HCT116 (cell line): ENCODE data around the gene CSAD. TPM values are rescaled to one million over a fixed set of nuclear protein-coding genes. Genes with fewer than 3 reads are reported as not detected.
A peak's percentile ranks its signal among the peaks of the same experiment; 100 is the strongest.

ENCODE experiments used
- ATAC-seq: fragments of 200-7000 bp; cut with Tn5 transposase; 2 replicates; pipeline ENCODE4 v1.9.1; 2020; ENCODE audit warnings: mild to moderate bottlenecking, moderate library complexity
- BruUV-seq: library from RNA; stranded (reverse); fragments of 400-500 nt; replicated peaks from 2 replicates; lab custom pipeline; 2021; lab: Mats Ljungman, UMichigan
- CTCF ChIA-PET: fragments of 300-600 bp; sonication (Branson Sonifier 250); formaldehyde crosslinking; loops from one replicate; lab custom pipeline; 2021; ENCODE audit warnings: antibody characterized with exemption; lab: Charles Lee
- POLR2A ChIA-PET: fragments of 300-600, 350-600 bp; sonication (Branson Sonifier 250); formaldehyde crosslinking; loops from one replicate; lab custom pipeline; 2021; ENCODE audit warnings: antibody characterized with exemption; lab: Charles Lee
- RAD21 ChIA-PET, 2 experiments: fragments of 300-600 bp; sonication (Branson Sonifier 250); formaldehyde crosslinking; loops; one replicate each; lab custom pipeline; 2023; ENCODE audit warnings: low total read pairs in 2 of 2; ENCODE audit not compliant: uncharacterized antibody in 2 of 2, unreplicated experiment in 2 of 2, low non-redundant PET in 1 of 2; lab: Charles Lee
- DNase-seq: peaks from one replicate; pipeline ENCODE4 v3.0.0-alpha.2; 2010; ENCODE audit warnings: low read depth, low spot score
- H2AFZ ChIP-seq: fragments of 200-600 bp; shearing (Covaris generic), sonication (generic); 2 replicates; pipeline ENCODE4 v1.6.1; 2017; ENCODE audit warnings: low read depth, mixed run types, mixed read lengths, antibody characterized with exemption, low read length; ENCODE audit not compliant: poor library complexity, severe bottlenecking
- H3K27ac ChIP-seq: 2 replicates; pipeline ENCODE4 v1.5.1; 2012; ENCODE audit warnings: low read depth, low read length
- H3K27me3 ChIP-seq: fragments of 200-600 bp; sonication (generic); 2 replicates; pipeline ENCODE4 v1.6.1; 2016; ENCODE audit warnings: mixed run types, low read length, mixed read lengths; ENCODE audit not compliant: insufficient read depth
- H3K36me3 ChIP-seq, 2 experiments: fragments of 200-500 bp in 1 of 2; fragments of 200-600 bp in 1 of 2; sonication (Bioruptor generic) in 1 of 2; sonication (generic) in 1 of 2; 2 replicates each; pipeline versions ENCODE4 v1.5.1 to v1.6.1; 2014 to 2016; ENCODE audit warnings: low read length in 2 of 2, inconsistent platforms in 1 of 2, mixed read lengths in 1 of 2, mixed run types in 1 of 2; ENCODE audit not compliant: insufficient read depth in 2 of 2, control insufficient read depth in 1 of 2
- H3K4me1 ChIP-seq, 2 experiments: fragments of 200-600 bp in 1 of 2; sonication (generic) in 1 of 2; 2 replicates each; pipeline versions ENCODE4 v1.5.1 to v1.6.1; 2012 to 2017; ENCODE audit warnings: low read length in 2 of 2, inconsistent platforms in 1 of 2, mild to moderate bottlenecking in 1 of 2, mixed read lengths in 1 of 2, mixed run types in 1 of 2, moderate library complexity in 1 of 2; ENCODE audit not compliant: insufficient read depth in 2 of 2, control insufficient read depth in 1 of 2
- H3K4me2 ChIP-seq: fragments of 200-600 bp; sonication (generic); 2 replicates; pipeline ENCODE4 v1.6.1; 2017; ENCODE audit warnings: mixed run types, low read length, mixed read lengths
- H3K4me3 ChIP-seq, 2 experiments: fragments of 200-600 bp in 1 of 2; sonication (generic) in 1 of 2; replicated peaks in 1 of 2; 2 replicates each; pipeline ENCODE4 v1.5.1; 2011 to 2016; ENCODE audit warnings: low read length in 2 of 2, control low read depth in 1 of 2, low read depth in 1 of 2, mild to moderate bottlenecking in 1 of 2, mixed read lengths in 1 of 2, mixed run types in 1 of 2
- H3K79me2 ChIP-seq: fragments of 200-600 bp; sonication (generic); 2 replicates; pipeline ENCODE4 v1.6.1; 2017; ENCODE audit warnings: mild to moderate bottlenecking, mixed run types, low read length, moderate library complexity, mixed read lengths; ENCODE audit not compliant: insufficient read depth
- H3K9ac ChIP-seq: fragments of 200-600 bp; sonication (generic); 2 replicates; pipeline ENCODE4 v1.6.1; 2016; ENCODE audit warnings: low read length, mixed read lengths
- H3K9me2 ChIP-seq: fragments of 200-600 bp; sonication (generic), shearing (Covaris generic); 2 replicates; pipeline ENCODE4 v1.6.1; 2017; ENCODE audit warnings: mixed run types, mild to moderate bottlenecking, moderate library complexity; ENCODE audit not compliant: insufficient read depth
- H3K9me3 ChIP-seq, 2 experiments: fragments of 200-500 bp in 1 of 2; fragments of 200-600 bp in 1 of 2; sonication (Bioruptor generic) in 1 of 2; sonication (generic) in 1 of 2; 2 replicates each; pipeline ENCODE4 v1.6.1; 2014 to 2017; ENCODE audit warnings: low read length in 2 of 2, mixed read lengths in 2 of 2, inconsistent platforms in 1 of 2, low read depth in 1 of 2, mild to moderate bottlenecking in 1 of 2, mixed run types in 1 of 2, moderate library complexity in 1 of 2; ENCODE audit not compliant: control insufficient read depth in 1 of 2, insufficient read depth in 1 of 2
- H4K20me1 ChIP-seq: fragments of 200-600 bp; sonication (generic), shearing (Covaris generic); 2 replicates; pipeline ENCODE4 v1.6.1; 2017; ENCODE audit warnings: mixed run types, mild to moderate bottlenecking, moderate library complexity; ENCODE audit not compliant: insufficient read depth
- CEBPB ChIP-seq: IDR thresholded peaks from 2 replicates; pipeline ENCODE4 v1.6.1; 2012; ENCODE audit warnings: low read depth
- REST ChIP-seq: IDR thresholded peaks from 2 replicates; pipeline ENCODE4 v1.6.1; 2012; ENCODE audit warnings: low read depth
- TCF7L2 ChIP-seq: IDR thresholded peaks from 2 replicates; pipeline ENCODE4 v1.7.0; 2011; ENCODE audit warnings: borderline replicate concordance, inconsistent platforms; ENCODE audit not compliant: insufficient read depth, insufficient read length; ENCODE audit errors: extremely low read depth
- ZNF274 ChIP-seq: fragments of 200-500 bp; sonication (Bioruptor generic); IDR thresholded peaks from 2 replicates; pipeline ENCODE4 v1.6.1; 2014; ENCODE audit warnings: mild to moderate bottlenecking, low read depth, low read length, inconsistent platforms
- intact Hi-C: fragments of 100-400 bp; cut with micrococcal nuclease; formaldehyde crosslinking; loops from 2 replicates; pipeline ENCODE4 v1.10.0; 2022
- total RNA-seq: library from RNA; stranded (reverse); gene quantifications from one replicate; pipeline ENCODE4 v1.2.1, GENCODE V29; 2021; ENCODE audit not compliant: unreplicated experiment

CSAD gene
- total RNA-seq, 1 experiment from 2014 or later = 20.3 TPM

- TF ChIP-seq CEBPB (no peak), REST (no peak)
- no peaks in the 10 kb centered on the region for H4K20me1 ChIP-seq
- no peak overlapping the region; the same call in 1 of the 2 replicates for H3K4me2 ChIP-seq
- no peak for ATAC-seq
- no peak overlapping the region for H3K9ac ChIP-seq
- no peaks in the 10 kb centered on the region for H3K9me3 ChIP-seq
- RAD21 ChIA-PET = no interaction called here
- H3K27me3 ChIP-seq = no peaks in the 10 kb centered on the region
- POLR2A ChIA-PET = no interaction called here
- no peak overlapping the region for H2AFZ ChIP-seq
- H3K4me3 ChIP-seq = no peak overlapping the region
- CTCF ChIA-PET = interaction anchor here (1.3 to 2.0 kb wide), 2 partner anchors 13 to 118 kb away, joined by 3 to 7 read pairs; no protein-coding TSS in a partner anchor
- H3K27ac ChIP-seq = no peak overlapping the region
- DNase-seq = no peak
- no peaks in the 10 kb centered on the region for H3K36me3 ChIP-seq
- H3K9me2 ChIP-seq = no peaks in the 10 kb centered on the region
- peaks cover 21 to 45% of the 10 kb centered on the region in 2 experiments; a peak in 3 of 4 replicates for H3K4me1 ChIP-seq
- intact Hi-C loops = no loop called here
- no peaks in the 10 kb centered on the region for H3K79me2 ChIP-seq
- no TSS peak for BruUV-seq
Measured at GRCh38 chr12:53172352-53172751, 8.4 kb downstream of the CSAD start.

DNA sequence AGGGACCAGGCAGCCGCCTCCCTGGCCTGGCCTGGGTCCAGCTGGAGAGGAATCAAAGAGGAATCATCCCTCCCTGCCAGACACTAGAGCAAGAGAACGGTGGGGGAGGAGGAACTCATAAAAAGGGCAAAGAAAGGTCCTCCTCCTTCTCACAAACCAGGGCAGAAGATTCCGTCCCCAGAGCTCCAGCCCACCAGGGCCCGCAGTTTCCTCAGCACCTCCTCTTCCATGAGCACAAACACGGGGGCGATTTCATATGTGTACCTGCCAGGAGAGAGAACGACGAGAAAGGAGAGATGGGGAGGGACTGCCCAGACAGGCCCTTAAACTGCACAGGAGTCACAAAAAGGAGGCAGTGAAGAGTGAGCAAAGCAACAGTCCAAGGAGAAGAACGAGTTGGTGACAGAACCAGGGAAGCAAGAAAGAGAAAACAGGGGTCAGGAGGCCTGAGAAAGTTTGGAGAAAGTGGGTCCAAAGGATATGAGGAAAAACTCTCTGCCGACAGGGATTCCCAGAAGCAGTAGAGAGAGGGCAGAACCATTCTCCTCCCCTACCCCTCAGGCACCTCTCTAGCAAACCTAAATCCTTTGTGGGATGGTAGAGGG, 8.9 kb downstream of the CSAD start:
- ChIA-PET CTCF (interaction anchor here (1.3 to 2.0 kb wide), 3 partner anchors 12 to 118 kb away, joined by 3 to 9 read pairs (median 7); no protein-coding TSS in a partner anchor), RAD21 (no interaction called here), POLR2A (no interaction called here)
- TF ChIP-seq ZNF274 (no peak), TCF7L2 (peak; percentile 64)
- no peaks in the 10 kb centered on the region for H3K36me3 ChIP-seq
- no peak for DNase-seq
- H3K79me2 ChIP-seq = no peaks in the 10 kb centered on the region
- no TSS peak for BruUV-seq
- H3K9me2 ChIP-seq = no peaks in the 10 kb centered on the region
- no peaks in the 10 kb centered on the region for H3K9me3 ChIP-seq
- no peak for ATAC-seq
- no peak overlapping the region for H2AFZ ChIP-seq
- peaks cover 21 to 45% of the 10 kb centered on the region in 2 experiments; a peak in 3 of 4 replicates for H3K4me1 ChIP-seq
- H3K27ac ChIP-seq = no peak overlapping the region
- no peaks in the 10 kb centered on the region for H4K20me1 ChIP-seq
- H3K9ac ChIP-seq = no peak overlapping the region
- no peaks in the 10 kb centered on the region for H3K27me3 ChIP-seq
- intact Hi-C loops = no loop called here
- H3K4me3 ChIP-seq = no peak overlapping the region
- H3K4me2 ChIP-seq = peak overlapping the region; percentile 49
